UCSD-AML1 (cell line): Measurements from ENCODE around the gene DAPK3.
"Not testable (repeated sequence)": the region's sequence is repeated elsewhere in the genome, so short reads cannot be mapped to it uniquely, and the experiment has no call there.

ENCODE experiments used
- DNase-seq: peaks from one replicate; lab custom pipeline; 2025; ENCODE audit not compliant: unreplicated experiment; lab: John Stamatoyannopoulos, UW

Gene DAPK3

GRCh38 chr19:3970808-3971598, at the start of gene DAPK3:
Gene DAPK3, minus strand, starts transcription at chr19:3971099. Its CDS starts 1,364 bp downstream, at chr19:3969735.
- peak; percentile 97 for DNase-seq

DNA sequence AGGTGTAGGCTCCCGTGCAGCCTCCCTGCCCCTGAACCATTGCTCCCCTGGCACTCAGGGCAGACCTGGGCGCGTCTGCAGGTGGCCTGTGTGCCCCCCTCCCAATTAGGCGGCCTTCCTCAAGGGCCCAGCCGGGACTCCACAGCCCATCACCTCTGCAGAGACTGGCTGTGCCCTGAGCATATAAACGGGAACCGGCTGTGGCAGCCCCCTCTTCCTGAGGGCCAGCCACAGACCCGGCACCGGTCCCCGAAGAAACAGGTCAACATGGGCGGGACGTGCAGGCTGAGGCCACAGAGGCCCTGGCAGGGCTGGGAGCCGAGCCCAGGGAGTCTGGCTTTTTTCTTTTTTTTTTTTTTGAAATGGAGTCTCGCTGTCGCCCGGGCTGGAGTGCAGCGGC, 48.7 kb upstream of the DAPK3 start:
- DNase-seq = no peak

GRCh38 chr19:4018775-4019504, 48.0 kb upstream of the DAPK3 start:
- DNase-seq = no peak

DNA sequence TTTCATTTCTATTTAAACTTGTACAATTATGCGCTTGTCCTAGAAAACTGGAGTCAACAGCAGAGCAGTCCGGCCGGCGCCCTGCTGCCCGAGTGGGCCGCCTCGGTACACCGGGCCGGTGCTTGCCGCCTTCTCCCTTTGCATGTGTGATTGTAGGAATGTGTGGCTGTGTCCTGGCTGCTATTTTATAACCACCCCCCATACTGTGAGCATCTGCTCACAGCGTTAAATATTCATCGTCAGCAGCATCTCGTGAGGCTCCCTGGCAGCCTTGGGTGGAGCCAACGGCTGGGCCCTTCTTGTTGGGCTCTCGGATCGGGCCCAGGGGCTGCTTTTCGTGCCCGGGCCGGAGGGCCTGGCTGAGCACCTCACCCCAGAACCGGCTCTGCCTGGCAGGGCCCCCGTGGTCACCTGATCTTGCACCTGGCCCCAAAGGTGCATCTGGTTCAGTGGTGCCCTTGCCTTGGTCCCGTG, 47.3 kb upstream of the DAPK3 start:
- DNase-seq = no peak

GRCh38 chr19:4016903-4017638, 46.2 kb upstream of the DAPK3 start:
- DNase-seq = no peak

- no peak for DNase-seq
Measured at GRCh38 chr19:4016486-4016885, 45.6 kb upstream of the DAPK3 start.

DNA sequence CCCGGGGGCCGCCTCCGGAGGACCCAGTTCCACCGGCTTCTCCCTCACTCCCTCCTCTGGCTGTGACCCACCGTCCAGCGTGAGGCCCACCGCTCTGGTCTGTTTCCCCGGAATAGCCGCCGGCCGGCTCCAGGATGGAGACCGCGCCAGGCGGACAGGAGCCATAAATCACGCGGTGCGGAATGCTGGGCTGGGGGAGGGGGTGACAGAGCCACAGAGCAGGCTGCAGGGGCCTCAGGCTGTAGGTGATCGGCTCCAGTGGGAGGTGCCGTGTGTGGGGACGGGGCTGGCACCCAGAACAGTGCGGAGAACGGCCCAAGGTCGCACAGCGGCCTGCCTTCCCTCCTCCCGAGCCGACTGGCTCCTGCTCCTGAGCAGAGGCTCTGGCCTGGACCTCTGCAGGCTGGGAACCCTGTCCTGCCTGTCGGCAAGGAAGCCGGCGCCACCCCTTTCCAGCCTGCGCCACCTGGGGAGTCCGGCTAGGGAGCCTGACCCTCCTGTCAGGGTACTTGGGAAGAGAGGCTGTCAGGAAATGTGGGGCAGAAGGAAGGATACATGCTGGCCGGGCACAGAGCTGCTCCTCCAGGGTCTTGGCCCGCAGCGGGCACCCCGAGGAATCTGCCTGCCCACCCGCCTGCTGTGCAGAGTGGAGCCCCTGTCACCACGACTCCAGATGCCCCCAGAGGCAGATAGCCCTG, 45.0 kb upstream of the DAPK3 start:
- DNase-seq = no peak

DNA sequence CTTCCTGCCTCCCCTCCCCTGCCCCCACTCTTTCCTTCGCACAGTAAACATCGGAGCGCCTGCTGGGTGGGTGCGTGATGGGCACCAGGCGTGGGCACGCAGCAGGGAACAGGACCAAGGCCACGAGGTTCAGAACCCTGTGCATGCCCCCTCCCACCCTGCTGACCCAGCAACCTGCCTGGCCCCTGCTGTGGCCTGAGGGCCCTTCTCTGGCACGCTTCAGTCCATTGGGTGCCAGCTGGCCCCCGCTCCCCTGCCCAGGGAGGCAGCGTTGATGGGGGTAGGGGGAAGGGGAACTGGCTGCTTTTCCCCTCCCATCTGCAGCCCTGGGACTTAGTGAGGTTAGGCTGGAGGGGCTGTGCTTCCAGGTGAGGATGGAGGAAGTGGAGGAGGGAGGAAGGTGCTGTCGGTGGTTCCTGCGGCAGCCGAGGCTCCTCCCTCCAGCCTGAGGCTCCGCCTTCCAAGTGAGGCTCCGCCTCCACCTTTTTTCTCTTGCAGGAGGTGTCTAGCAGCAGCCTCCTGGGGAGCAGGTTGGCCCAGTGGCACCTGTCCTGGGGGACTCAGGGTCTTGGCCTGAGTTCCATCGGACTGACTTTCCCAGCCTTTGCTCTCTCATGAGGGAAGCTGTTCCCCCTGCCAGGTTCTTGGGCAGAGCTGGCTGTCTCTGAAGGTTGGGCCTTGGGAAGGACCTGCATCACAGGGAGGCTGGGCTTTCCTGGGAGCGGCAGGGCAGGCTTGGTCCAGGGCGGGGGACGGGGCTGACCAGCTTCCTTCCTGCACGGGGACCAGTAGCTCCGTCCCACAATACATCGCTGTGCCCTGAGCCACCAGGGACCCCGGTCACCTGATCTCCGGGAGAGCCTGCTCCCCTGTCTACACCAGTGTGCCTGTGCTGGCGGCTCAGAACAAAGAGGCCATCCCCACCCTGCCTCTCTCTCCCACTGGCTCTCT, 43.9 kb upstream of the DAPK3 start:
- no peak for DNase-seq

DNA sequence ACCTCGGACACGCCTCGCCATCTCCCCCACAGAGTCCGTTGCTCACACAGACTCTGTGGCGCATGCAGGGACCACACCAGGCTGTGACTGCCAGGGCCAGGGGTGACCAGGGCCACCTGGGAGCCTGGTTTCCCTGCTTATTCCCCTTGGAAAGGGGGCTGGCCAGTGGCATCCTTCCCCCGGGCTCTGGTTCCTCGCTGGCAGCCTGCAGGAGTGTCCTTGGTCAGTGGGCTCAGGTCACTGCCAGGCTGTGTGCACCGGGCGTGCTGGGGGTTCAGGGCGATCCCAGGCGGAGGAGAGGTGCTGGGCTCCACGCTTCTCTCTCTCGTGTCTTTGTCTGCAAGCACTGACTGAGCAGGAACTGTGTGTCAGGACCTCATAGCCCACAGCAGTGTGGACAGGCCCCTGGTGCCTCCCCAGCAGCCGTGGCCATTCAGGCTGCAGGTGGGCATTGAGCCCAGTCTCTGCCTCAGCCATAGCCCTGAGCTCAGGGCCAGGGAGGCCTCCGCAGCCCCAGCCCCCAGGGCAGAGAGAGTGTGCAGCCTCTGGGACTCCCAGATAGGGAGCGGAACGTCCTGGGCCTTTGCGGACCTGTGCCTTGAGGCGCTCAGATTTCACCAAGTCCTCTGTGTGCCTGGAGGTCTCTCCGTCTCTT, 43.1 kb upstream of the DAPK3 start:
- no peak for DNase-seq

DNA sequence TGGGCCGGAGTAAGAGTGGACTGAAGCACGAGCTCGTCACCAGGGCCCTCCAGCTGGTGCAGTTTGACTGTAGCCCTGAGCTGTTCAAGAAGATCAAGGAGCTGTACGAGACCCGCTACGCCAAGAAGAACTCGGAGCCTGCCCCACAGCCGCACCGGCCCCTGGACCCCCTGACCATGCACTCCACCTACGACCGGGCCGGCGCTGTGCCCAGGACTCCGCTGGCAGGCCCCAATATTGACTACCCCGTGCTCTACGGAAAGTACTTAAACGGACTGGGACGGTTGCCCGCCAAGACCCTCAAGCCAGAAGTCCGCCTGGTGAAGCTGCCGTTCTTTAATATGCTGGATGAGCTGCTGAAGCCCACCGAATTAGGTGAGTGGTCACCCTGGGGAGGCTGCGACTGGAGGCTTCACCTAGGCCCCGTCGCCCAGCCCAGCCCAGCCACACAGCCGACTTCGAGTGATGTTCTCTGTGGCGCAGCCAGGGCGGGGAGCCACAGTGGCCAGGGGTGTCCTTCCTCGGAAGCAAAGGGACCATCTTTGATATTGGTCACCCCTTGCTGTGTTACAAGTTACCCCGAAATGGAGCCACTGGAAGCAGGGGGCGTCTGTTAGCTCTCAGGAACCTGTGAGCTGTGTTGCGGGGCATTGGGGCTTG, 42.2 kb upstream of the DAPK3 start:
- DNase-seq = no peak

DNA sequence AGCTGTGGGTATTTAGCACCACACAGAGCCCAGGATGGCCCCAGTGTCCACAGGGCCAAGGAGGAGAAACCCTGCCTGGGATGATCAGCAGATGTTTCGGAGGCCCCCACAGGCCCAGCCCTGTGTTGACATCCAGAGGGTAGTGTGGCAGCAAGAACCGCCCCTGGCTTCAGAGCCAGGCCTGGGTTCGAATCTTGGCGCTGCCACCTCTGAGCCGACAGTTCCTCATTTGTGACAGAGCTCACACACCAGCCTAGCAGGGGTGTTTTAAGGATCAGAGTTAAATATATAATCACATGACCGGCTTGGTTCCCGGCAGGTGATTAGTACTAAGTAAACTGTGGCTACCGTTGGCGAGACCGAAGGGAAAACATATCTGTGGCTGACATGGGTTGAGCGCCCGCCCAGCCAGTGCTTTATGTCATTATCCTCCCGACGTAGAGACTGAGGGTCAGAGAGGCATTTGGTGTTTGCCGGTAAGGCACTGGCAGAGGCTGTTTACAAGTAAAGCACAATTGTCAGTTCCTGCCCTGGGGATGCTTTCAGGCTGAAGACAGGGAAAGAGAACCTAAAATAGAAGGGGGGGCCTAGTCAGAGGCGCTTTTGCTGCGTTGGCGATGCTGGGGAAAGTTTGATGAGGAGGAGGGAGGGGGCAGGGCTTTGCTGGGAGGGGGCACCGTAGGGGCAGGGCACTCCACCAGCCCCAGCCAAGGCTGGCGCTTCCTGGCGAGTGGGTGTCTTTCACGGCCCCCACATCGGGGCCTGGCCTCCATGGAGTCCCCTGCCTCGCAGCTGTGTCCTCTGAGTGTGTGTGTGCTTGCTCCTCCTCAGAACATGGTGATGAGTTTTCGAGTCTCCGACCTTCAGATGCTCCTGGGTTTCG, 41.4 kb upstream of the DAPK3 start:
- DNase-seq = no peak

DNA sequence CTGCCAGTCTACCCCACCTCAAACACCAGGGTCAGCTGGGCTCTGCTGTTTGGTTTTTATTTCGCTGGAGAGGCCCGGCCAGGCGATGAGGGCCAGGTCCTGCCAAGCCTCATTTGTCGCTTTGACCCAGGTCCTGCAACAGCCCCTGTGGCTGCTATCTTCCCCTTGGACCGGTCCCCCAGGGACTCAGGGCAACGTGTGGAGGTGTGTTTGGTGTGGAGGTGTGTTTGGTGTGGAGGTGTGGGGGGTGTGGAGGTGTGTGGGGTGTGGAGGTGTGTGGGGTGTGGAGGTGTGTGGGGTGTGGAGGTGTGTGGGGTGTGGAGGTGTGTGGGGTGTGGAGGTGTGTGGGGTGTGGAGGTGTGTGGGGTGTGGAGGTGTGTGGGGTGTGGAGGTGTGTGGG, 40.5 kb upstream of the DAPK3 start:
- not testable (repeated sequence) for DNase-seq

- DNase-seq = no peak
Measured at GRCh38 chr19:4010808-4011110, 39.9 kb upstream of the DAPK3 start.

DNA sequence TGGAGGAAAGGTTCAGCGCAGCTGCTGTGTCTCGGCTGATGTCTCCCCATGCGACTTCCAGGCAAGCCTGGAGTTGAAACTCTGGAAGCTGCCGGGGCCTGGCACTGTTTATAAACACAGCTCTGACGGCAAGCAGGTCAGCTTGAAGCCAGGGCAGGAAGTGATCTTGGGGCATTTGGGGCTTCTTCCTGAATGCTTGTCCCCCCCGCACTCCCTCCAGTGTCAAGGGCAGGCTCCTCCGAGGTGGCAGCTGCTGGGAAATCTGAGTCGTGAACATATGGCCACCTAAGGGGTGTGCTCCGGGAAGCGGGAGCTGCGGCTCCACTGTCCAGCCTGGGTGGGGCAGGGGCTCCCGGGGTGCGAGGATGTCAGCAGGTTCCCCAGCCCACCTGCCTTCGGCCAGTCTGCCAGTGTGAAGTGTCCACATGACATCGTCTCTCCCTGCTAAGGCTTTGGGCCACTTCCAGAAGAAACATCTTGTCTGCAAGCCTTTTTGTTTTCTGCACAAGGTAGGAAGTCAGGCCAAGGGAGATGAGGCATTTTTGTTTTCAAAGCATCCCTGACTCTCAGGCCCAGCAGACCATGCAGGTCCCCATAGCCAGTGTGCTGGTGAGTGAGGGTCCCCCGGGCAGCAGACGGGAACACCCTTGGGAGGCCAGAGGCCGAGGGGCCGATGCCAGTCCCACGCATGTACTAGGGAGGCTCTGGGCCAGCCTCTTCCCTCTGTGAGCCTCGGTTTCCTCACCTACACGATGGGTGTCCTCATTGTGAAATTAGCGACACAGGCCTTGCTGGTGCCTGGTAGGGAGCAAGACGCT, 39.3 kb upstream of the DAPK3 start:
- no peak for DNase-seq

DNA sequence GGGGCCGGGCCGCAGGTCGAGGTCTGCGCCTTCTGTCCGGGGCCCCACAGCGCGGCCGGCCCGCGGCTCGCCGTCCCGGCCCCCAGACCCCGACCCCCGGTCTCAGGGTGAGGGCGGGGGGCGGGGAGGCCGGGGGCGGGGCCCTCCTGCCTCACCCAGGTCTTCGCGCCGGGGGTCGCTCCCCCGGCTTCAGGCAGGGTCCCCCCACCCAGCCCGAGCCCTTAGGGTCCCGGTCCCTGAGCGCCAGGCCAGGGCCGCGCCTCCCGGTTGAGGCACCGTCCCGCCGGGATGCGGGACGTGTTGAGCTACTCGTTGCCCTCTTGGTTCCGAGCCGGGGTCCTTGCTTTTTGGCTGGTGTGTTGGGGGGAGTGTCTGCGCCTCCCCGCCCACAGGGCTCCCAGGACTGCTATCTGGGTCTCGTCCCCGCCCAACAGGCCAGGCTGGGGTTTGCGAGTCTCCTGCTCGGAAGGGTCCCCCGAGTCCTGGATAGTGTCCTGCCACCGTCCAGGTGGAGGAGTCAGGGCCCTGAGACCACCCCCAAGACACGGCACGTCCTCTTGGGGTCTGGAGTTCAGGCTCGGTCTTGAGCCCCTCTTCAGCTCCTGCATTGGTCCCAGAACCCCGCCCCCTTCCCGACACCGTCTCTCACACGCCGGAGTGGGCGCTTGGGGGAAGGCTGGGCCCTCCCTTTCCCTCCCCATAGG, 37.1 kb upstream of the DAPK3 start:
- peak; percentile 25 for DNase-seq

GRCh38 chr19:4007021-4007835, 36.3 kb upstream of the DAPK3 start, which contains the start of gene PIAS4:
Gene PIAS4, plus strand, starts transcription at chr19:4007736. Its CDS starts 25 bp downstream, at chr19:4007761.
- peak; percentile 98 for DNase-seq
